DND-41 (cell line): Measurements from ENCODE around the gene CTSE.

Source experiments
- EZH2 ChIP-seq: IDR thresholded peaks from 3 replicates; pipeline ENCODE4 v1.6.1; 2012; ENCODE audit warnings: borderline replicate concordance, low read depth, mild to moderate bottlenecking, moderate library complexity, low read length, inconsistent platforms; ENCODE audit not compliant: severe bottlenecking
- TF ChIP-seq, protein P1 (sequence below): IDR thresholded peaks from 2 replicates; pipeline ENCODE4 v1.5.1; 2012; ENCODE audit warnings: borderline replicate concordance, low read length, moderate library complexity, mild to moderate bottlenecking; ENCODE audit not compliant: poor library complexity, severe bottlenecking; ENCODE audit errors: extremely low read depth

DNA sequence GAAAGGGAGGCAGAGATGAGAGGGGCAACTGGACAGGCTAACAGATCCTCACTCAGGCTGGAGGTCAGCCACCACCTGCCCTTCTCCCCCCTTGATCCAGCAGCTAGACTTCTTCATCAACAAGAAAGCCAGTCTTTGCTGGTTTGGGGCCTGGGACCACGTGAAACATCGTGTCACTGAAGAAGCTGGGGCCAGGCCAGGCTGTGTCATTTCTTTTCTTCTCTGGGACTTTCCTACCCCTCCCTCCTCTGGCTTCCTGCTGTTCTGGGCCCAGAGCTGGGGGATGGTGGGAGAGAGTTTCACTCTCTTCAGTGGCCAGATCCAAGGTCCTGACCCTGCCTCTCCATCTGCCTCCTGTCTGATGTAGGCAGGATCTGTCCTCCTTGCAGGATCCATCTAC lies 62.3 kb downstream of the CTSE start:
- TF ChIP-seq, protein P1, sequence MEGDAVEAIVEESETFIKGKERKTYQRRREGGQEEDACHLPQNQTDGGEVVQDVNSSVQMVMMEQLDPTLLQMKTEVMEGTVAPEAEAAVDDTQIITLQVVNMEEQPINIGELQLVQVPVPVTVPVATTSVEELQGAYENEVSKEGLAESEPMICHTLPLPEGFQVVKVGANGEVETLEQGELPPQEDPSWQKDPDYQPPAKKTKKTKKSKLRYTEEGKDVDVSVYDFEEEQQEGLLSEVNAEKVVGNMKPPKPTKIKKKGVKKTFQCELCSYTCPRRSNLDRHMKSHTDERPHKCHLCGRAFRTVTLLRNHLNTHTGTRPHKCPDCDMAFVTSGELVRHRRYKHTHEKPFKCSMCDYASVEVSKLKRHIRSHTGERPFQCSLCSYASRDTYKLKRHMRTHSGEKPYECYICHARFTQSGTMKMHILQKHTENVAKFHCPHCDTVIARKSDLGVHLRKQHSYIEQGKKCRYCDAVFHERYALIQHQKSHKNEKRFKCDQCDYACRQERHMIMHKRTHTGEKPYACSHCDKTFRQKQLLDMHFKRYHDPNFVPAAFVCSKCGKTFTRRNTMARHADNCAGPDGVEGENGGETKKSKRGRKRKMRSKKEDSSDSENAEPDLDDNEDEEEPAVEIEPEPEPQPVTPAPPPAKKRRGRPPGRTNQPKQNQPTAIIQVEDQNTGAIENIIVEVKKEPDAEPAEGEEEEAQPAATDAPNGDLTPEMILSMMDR = no peak
- TF ChIP-seq EZH2 = no peak
